HG03442 (cell line): ENCODE data around the gene KXD1.
"Not testable (repeated sequence)": the region's sequence is repeated elsewhere in the genome, so short reads cannot be mapped to it uniquely, and the experiment has no call there.

Source experiments
- ATAC-seq: cut with Tn5 transposase; IDR thresholded peaks from one replicate; pipeline ENCODE4 v1.9.1; 2021; ENCODE audit warnings: mild to moderate bottlenecking, moderate library complexity; ENCODE audit not compliant: unreplicated experiment

The KXD1 gene

DNA sequence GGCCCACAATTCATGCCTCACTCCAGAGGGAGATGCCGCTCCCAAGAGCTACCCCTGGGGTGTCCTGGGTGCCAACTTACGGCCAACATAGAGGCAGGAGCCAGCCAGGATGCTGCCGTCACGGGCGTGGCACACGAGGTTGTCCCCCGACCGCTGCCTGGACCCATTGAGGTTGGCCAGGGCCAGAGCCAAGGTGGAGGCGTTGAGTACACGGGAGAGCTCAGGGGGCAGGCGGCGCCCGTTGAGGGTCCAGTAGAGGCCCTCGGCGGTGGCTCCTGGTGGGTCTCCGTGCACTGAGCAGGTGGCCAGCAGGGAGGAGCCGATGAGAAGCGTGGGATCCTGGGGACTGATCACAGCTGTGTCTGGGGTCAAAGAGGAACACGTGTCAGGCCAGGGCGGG is 41.8 kb downstream of the KXD1 start:
- ATAC-seq = no peak

DNA sequence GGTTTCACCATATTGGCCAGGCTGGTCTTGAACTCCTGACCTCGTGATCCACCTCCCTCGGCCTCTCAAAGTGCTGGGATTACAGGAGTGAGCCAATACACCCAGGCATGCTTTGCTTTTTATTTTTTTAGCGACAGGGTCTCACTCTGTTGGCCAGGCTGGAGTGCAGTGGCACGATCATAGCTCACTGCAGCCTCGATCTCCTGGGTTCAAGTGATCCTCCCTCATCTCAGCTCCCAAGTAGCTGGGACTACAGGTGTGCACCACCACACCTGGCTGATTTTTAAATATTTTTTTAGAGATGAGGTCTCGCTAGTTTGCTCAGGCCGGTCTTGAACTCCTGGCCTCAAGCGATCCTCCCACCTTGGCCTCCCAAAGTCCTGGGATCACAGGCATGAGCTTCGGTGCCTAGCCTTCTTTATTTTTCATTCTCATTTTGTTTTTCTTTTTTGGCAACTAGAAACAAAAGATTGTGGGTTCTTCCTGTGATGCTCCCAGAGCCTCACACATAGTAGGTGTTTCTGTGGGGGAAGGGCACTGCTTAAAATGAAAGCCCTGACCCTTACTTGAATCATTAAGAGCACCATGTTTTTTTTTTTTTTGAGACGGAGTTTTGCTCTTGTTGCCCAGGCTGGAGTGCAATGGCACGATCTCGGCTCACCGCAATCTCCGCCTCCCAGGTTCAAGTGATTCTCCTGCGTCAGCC is 43.2 kb downstream of the KXD1 start:
- not testable (repeated sequence) for ATAC-seq

DNA sequence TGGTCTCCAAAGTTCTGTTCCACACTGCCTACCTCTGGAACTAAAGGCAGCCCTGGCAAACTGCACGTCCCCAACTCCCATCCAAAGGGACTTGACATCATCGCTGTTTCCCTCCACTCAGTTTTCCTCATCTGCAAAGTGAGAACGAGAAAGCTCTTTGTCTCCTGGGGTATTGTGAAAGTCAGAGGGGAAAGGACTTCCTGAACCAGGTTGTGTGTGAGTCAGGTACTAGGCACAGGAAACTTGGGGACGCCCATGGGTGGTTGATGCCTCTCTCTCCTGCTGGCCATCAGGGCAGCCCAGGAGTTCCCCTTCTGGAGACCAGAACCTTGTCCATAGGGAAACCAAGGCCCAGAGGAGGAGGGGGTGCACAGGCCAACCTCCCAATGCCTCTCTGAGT is 44.2 kb downstream of the KXD1 start:
- no peak for ATAC-seq

DNA sequence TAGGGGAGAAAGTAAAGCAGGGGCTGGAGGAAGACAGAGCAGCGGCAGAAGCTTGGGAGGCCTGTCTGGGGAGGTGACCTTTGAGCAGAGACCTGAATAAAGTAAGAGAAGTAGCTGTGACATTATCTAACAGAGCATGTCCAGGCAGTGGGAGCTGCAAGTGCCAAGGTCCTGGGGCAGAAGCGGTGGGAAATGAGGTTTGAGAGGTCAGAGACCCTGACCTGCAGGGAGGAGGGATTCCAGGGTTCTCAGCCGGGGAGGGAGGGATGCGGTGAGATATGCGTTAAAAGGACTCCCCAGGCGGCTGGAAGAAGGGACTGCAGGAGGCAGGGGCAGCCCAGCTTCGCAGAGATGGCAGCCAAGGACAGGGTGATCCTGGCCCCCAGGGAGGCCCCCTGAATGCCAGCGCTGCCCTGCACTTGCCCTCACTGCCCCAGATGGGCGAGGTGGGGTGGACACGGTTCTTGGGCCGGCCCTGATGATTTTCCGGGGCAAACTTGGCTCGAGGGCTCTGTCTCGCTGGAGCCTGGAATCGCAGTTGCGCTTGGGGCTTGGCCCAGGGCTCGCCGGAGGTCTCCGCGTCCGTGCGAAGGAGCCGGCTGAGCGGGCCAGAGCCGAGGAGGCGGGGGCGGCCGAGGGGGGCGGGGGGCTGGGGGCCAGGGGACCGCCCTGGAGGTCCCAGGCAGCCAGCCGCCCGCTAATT is 45.7 kb downstream of the KXD1 start:
- ATAC-seq = no peak

DNA sequence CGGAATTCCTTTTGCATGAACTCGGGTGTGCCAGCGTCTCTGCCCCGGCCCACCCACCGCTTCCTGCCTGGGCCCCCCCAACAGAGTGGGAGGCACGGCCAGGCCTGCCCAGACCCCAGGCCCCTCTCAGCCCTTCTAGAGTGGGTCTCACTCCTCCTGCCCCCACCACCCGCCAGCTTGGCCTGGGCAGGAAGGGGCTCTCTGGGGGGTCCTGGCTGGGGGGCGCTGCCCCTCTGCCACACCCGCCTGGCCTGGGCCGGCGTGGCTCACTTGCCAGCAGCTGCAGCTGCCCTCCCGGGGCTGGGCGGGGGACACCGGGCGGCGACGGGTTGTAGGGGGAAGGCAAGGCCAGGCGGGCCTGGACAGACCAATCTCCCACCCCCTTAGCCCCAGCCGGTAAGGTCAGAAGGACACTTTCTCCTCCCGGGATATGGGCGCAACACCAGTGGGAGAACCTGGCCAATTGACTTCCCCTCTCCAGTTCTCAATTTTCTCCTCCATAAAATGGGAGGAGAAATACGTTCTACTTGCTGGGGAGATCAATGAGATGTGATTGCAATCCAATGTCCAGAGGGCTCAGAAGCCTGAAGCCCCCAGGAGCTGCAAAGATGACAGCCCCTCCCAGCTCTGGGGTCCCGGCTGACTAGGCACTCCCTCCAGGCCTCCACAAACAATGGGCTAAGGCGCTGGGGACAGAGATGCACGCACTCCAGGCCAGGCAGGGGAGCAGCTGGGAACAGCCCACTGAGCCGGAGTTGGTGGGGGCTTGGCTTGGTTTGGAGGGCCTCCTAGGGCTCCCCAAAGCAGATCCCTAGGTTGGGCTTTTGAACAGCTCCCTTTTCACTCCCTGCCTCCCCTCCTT is 46.5 kb downstream of the KXD1 start:
- ATAC-seq = no peak

DNA sequence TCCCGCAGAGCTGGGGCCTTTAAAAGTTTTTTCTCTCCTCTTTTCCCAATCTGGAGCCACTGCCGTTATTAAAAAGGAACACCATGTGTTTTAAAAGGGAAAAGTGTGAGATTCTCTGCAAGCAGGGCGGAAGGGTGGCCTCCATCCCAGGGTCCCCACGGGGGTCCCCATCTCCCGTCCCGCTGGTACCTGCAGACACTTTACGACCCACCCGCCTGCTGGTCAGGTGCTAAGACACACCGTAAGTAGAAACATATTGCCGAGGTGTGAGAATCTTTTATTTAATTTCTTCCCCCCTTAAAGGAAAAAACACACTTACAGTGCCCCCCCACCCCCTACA is 47.1 kb downstream of the KXD1 start:
- ATAC-seq = no peak

DNA sequence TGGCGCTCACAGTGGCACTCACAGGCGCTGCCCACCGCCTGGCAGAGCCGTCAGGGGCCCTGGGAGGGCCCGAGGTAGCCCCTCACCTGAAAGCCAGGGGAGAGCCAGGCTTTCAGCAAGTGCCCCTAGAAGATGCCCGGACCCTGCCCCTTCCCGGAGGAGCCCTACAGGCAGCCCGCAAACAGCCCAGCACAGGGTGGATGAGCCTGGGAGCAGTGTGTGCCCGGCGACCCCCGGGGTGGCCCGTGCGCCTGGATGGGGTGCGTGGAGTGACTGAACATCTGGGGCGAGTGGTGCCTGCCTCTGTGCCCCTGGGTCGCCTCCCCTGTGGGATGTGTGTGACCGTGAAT is 47.5 kb downstream of the KXD1 start:
- ATAC-seq = no peak

DNA sequence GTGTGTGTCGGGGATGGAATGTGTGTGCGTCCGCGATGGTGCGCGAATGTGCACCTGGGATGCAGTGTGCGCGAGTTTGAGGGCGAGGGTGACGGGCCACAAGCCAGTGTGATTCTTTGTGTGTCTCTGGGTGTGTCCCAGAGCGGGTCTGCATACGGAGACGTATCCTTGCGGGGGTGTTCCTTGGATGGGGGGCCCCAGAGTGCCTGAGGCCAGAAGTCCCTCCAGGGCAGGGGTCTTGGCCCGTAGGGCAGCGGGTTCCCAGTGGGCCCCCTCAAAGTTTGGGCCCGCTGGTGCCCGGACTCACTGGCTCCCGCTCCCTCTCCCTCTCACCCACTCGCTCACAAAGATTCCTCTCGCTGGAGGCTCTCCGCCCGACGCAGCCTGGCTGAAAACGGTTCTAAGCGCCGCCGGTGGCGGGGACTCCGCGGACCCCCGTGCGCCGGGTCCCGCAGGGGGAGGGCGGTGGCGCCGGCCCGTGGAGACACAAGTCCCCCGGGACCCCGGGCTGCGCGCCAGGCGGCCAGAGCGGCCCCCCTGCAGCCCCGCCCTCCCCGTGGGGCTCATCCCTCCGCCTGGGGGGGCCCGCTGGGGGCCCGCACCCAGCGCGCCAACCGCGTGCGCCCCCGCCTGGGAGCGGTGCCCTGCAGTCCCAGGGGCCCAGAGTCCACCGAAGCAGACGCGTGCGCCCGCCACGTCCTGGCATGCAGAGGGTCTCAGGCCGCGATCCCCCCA is 48.0 kb downstream of the KXD1 start:
- no peak for ATAC-seq

DNA sequence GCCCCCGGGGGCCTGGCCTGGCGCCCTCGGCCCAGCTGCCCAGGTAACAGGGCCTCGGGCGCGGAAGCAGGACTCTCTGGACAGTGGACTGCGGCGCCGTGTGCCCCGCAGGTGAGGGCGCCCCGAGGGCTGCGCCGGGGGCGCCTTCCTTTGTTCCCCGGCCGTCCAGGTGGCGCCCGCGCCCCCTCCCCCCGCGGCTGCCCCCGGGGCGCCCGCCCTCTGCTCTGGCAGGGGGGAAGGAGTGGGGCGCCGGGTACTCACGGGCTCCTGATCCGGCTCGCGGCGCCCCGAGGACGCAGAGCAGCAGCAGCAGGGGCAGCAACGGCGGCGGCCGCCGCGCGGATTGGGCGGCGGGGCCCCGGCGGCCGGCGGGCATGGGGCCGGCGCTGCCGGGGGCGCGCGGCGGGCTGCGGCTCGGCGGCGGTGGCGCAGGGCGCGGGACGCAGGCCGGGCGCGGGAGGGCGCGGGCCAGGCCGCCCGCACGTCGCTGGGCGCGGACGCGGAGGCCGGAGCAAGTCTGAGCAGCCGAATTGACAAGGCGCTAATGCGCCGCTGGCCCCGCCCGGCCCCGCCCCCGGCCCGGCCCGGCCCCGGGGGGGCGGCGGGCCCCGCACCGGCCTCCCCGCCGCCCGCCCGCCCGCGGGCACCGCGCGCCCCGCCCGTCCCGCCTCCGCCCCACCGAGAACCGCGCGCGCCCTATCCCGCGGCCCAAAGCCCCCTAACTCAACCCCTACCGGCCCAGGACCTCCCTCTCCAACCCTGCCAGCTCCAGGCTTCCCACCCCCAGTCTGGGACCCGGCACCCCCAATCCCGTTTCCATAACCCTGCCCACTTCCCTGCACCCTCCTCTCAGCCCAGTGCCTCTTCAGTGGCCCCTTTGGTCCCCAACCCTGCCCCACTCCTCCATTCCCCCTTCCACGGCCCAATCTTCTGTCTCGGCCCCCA is 48.9 kb downstream of the KXD1 start, which contains the start of gene CRLF1:
Gene CRLF1, minus strand, starts transcription at position 519 of the 945 bp plus-strand sequence. Its CDS starts 143 bp downstream, at position 376.
- no peak for ATAC-seq

DNA sequence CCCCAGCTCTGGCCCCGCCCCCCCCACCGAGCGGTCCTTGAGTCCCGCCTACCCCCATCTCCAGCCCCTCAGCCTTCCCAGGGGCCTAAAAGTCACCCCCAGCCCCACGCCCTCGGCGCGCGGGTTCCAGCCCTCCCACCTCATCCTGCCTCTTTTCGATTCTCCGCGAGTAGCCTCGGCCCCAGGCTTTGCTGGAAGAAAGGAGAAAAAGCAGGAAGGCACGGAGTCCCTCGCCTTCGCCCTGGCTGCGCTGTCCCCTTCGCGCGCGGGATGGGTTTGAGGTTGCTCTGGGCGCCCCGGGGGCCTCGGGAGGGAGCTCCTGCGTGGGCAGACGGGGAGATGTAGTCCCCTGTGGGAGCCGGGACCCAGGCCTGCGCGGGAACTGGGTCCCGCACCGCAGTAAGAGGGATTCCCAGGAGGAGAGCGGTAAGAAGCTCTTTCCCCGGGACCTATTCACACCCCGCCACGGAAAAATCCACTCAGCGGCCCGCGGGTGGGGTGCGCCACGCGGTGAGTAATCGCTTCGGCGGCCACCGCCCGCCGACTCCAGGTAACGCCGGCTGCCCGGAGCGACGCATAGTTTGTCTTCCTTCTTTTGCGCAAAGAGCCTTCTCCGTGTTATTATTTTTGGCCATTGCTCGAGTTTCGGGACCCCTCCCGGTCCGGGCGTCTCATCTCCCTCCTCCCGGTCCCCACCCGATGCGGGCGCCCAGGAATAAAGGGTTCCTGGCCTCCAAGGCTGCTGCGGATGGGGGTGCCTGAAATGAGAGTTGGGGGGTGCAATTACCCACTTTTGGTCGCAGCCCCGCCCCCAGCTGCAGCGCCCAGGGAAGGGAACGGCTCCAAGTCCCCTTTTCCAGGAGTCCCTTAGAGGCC is 49.8 kb downstream of the KXD1 start:
- ATAC-seq = no peak

DNA sequence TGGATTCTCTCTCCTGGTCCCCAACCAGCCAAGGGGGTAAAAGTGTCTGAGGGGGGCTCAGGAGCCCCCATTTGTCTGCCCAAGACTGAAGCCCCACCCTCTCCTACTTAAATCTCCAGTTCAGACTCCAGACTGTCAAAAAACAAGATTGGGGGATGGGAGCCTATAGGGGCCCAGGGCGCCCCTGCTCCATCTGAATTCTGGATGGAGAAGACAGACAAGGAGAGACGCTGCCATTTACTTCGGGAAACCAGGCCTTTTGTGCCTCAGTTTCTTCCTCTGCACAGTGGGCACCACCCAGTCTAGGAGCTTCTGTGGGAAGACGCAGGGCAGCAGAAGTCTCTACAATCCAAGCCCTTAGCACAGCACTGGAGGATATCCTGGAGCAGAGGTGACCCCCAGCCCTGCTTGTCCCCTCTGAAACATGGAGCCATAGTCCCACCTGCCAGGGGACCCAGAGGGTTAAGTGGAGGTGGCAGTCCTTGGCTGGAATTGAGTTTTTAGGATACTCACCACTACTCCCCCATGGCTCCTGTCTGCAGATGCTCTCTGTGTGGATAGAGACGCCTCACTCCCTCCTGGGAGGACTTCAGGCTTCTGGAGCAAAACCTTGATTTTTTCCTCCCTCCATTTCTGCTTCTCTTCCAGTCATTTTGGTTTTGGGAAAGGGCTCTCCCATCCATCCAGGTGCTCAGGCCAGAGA is 50.6 kb downstream of the KXD1 start:
- no peak for ATAC-seq

DNA sequence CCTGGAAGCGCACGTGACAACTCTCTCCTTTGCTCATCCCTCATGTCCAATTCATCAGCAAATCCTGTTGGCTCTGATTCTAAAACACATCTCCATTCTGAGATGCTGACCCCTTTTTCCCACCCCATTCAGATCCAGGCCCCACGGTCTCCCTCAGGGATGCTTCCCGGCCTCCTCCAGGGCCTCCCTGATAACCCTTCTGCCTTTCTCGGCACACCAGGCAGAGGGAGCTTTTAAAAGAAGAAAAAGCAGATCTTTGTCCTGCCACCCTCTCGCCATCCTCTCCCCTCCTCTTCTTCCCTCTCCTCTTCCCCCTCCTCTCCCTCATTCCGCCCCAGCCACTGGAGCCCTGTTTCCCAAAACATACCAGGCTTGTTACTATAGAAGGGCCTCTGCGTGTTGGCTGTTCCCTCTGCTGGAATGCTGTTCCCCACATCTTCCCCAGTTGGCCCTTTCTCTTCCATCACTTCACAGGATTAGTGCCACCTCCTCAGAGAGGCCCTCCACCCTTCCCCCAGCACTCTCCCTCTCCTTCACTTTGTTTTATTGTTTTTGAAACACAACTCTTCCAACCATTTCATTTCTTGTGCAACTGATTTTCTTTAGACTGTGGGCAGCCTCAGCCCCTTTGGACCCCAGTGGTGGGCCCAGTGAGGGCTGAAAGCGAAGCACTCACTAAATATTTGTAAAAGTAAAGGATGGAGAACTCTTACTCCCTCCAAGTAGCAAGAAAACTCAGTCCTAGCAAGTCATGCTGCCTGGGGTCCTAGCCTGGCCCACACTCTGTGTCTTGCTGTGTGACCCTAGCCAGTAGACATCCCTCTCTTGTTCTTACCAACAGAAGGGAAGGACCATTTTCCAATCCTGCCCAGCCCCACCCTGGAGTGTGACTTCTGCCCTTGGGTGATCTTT is 51.4 kb downstream of the KXD1 start:
- ATAC-seq = no peak

DNA sequence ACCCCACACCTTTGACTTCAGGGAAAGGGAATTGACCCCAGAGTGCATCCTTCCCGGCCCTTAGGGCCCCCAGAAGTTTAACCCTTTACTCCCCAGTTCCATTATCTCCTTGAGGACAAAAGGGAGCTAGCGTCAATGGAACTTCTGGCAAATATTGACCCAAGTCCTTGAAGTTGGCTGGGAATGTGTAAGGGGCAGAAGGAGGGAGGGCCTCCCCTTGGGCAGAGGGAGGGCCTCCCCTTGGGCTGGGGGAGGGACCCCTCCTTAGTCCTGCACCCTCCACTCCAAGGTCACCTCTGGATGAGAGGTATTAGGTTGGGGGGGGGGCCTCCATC is 52.0 kb downstream of the KXD1 start:
- no peak for ATAC-seq

DNA sequence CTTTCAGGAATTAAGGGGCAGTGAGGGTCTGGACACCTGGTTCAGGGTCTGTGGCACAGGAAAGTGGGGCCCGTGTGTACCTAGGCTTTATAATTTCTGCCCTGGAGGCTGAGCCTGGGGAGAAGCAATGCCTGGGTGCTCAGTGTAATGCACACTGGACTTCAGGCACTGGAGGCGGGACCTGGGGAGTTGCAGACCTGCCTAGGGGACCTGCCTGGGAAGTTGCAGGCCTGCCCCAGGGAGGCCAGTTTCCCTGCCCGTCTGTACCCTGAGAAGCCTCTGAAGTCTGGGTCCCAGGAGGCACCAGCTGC is 52.5 kb downstream of the KXD1 start:
- ATAC-seq = no peak

DNA sequence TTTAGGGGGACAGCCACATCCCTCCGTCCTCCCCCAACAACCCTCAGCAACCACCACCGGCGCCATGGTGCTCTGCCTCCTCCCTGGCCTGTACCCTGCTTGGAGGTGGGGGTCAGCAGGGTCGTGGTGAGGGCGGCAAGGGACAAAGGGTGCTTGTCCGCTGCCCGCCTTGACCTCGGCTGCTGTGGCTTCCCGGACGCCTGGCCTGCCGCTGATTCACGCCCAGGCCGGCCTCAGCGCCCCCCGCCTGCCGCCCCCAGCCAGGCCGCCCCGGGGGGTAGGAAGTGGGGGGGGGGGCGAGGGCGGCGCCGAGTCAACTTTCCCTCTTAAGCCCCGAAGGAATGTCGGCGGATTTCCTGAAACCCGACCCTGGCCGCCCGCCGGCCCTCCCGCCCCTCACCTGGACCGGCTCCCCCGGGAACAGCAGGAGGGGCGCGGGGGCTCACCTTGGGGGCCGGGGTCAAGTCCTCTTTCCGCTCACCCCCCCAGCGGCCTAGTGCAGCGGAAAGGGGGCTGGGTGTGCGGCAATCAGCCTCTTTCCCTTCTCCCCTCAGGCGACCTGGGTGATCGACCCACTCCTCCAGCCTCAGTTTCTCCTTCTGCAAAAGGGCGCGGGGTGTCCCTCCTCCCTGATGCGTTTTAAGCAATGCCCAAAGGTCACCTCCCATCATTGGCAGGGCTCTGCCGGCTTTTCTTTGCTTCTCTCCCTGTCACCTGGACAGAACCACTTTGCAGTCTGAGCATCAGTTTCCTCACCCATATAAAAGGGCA is 53.1 kb downstream of the KXD1 start:
- no peak for ATAC-seq

DNA sequence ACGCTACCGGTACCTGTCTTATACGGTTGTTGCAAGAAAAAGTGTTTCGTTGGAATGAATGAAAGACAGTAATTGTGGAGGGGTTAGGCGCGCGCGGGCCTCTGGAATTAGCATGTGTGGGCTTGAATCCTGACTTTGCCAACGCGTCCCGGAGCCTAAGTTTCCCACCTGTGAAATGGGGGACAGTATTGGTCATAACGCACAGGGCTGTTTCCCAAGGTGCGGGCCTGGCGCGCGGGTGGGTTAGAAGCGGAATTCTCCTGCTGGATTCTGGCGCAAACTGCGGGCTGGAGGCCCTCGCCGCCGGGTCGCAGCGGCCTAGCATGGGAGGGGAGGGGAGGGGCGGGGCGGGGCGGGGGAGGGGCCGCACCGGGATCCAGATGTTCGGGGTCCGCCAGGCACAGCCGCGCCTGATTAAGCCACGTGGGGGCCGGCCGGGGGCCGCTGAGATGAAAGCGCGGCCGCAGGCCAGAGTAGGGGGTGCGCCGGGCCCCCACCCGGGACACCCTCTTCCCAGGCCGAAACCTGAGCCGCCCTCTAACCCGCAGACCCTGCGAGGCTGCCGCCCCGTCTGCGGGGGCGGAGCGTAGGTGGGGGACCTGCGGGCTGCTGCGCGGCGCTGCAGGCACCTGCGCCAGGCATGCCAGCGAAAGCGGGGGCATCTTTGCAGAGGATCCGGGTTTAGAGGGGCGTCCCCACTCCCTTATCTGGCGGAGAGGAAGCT is 53.8 kb downstream of the KXD1 start:
- no peak for ATAC-seq
